HEK293 (cell line): Measurements from ENCODE around the gene CDX2.

Experiments
- MYNN ChIP-seq: fragments of 450-650 bp; formaldehyde crosslinking; IDR thresholded peaks from 2 replicates; pipeline ENCODE4 v1.5.1; 2016; ENCODE audit warnings: missing biosample characterization, missing genetic modification characterization, borderline replicate concordance
- YY1 ChIP-seq: fragments of 450-650 bp; formaldehyde crosslinking; IDR thresholded peaks from 2 replicates; pipeline ENCODE4 v1.5.1; 2018; ENCODE audit warnings: missing biosample characterization, missing genetic modification characterization
- ZBTB8A ChIP-seq: fragments of 450-650 bp; formaldehyde crosslinking; IDR thresholded peaks from 2 replicates; pipeline ENCODE4 v1.5.1; 2016; ENCODE audit warnings: missing biosample characterization, missing genetic modification characterization
- ZNF24 ChIP-seq: fragments of 450-650 bp; formaldehyde crosslinking; IDR thresholded peaks from 2 replicates; pipeline ENCODE4 v1.5.1; 2016; ENCODE audit warnings: missing biosample characterization, missing genetic modification characterization
- ZNF274 ChIP-seq, 2 experiments: fragments of 200-500 bp in 1 of 2; fragments of 450-650 bp in 1 of 2; sonication (Bioruptor generic) in 1 of 2; formaldehyde crosslinking in 1 of 2; IDR thresholded peaks; 2 replicates each; pipeline versions ENCODE4 v1.5.1 to v1.6.1; 2014 to 2016; ENCODE audit warnings: borderline replicate concordance in 1 of 2, inconsistent platforms in 1 of 2, low read length in 1 of 2, missing biosample characterization in 1 of 2, missing genetic modification characterization in 1 of 2
- ZNF629 ChIP-seq: fragments of 450-650 bp; formaldehyde crosslinking; IDR thresholded peaks from 2 replicates; pipeline ENCODE4 v1.5.1; 2017; ENCODE audit warnings: missing biosample characterization, missing genetic modification characterization
- TF ChIP-seq, protein P1 (sequence below): fragments of 450-650 bp; formaldehyde crosslinking; IDR thresholded peaks from 2 replicates; pipeline ENCODE4 v1.5.1; 2016; ENCODE audit warnings: missing biosample characterization, missing genetic modification characterization
- TF ChIP-seq, protein P2 (sequence below): fragments of 450-650 bp; formaldehyde crosslinking; IDR thresholded peaks from 2 replicates; pipeline ENCODE4 v1.5.1; 2016; ENCODE audit warnings: missing biosample characterization, missing genetic modification characterization
- TF ChIP-seq, protein P3 (sequence below): fragments of 450-650 bp; formaldehyde crosslinking; IDR thresholded peaks from 2 replicates; pipeline ENCODE4 v1.5.1; 2016; ENCODE audit warnings: missing biosample characterization, missing genetic modification characterization, low read depth
- TF ChIP-seq, protein P4 (sequence below): fragments of 450-650 bp; formaldehyde crosslinking; IDR thresholded peaks from 2 replicates; pipeline ENCODE4 v1.5.1; 2016; ENCODE audit warnings: missing biosample characterization, missing genetic modification characterization

DNA sequence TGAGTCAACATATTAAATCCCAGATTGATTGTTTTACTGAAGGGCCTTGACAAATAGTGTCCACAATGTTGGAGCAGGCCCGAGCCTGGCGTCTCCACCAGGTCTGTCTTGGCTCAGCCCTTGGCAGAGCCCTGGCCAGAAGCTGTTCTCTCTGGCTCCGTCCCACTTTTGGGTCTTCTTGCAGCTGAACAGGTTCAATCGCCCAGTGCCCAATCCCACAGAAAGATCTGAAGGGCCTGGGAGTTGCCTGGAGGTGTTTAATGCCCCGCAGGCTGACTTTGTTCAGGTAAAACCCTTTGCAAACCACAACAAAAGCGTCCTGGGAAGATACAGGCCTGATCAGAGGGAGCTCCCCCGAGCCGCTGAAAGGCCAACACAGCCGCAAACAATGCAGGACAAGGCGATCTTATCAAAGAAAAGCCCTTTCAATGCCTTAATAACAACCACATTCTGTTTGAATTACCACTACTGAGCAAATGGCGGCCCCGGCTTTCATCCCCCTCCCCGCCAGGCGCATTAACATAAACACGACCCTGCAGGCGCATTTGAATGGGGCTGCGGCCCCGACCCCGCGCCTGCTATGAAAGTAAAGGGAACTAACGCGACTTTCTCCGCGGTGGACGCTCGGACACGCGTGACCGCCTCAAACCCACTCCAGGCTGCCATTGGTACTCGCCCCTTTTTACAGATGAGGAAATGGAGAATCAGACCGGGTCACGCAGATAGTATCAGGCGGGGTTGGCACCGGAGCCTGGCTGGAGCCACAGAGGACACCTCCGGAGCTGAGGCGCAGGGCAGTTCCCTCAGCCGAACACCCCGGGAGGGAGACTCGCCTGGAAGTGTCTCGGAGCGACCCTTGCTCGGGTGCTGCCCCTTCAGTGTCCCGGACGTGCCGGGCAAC, 3.1 kb downstream of the CDX2 start:
- TF ChIP-seq, protein P1, sequence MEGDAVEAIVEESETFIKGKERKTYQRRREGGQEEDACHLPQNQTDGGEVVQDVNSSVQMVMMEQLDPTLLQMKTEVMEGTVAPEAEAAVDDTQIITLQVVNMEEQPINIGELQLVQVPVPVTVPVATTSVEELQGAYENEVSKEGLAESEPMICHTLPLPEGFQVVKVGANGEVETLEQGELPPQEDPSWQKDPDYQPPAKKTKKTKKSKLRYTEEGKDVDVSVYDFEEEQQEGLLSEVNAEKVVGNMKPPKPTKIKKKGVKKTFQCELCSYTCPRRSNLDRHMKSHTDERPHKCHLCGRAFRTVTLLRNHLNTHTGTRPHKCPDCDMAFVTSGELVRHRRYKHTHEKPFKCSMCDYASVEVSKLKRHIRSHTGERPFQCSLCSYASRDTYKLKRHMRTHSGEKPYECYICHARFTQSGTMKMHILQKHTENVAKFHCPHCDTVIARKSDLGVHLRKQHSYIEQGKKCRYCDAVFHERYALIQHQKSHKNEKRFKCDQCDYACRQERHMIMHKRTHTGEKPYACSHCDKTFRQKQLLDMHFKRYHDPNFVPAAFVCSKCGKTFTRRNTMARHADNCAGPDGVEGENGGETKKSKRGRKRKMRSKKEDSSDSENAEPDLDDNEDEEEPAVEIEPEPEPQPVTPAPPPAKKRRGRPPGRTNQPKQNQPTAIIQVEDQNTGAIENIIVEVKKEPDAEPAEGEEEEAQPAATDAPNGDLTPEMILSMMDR (tag by site-specific recombination) = no peak
- TF ChIP-seq YY1 (no peak), ZNF274 (IDR thresholded peaks at IDR 0.05; ENCODE audit: low read length) (no peak), ZNF274 (tag by site-specific recombination; IDR thresholded peaks at IDR 0.05; ENCODE audit: borderline replicate concordance) (no peak), MYNN (no peak), ZNF24 (tag by site-specific recombination) (no peak), ZNF629 (tag by site-specific recombination) (no peak), ZBTB8A (tag by site-specific recombination) (no peak)
- TF ChIP-seq, protein P2, sequence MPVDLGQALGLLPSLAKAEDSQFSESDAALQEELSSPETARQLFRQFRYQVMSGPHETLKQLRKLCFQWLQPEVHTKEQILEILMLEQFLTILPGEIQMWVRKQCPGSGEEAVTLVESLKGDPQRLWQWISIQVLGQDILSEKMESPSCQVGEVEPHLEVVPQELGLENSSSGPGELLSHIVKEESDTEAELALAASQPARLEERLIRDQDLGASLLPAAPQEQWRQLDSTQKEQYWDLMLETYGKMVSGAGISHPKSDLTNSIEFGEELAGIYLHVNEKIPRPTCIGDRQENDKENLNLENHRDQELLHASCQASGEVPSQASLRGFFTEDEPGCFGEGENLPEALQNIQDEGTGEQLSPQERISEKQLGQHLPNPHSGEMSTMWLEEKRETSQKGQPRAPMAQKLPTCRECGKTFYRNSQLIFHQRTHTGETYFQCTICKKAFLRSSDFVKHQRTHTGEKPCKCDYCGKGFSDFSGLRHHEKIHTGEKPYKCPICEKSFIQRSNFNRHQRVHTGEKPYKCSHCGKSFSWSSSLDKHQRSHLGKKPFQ (tag by site-specific recombination) = no peak
- TF ChIP-seq, protein P3, sequence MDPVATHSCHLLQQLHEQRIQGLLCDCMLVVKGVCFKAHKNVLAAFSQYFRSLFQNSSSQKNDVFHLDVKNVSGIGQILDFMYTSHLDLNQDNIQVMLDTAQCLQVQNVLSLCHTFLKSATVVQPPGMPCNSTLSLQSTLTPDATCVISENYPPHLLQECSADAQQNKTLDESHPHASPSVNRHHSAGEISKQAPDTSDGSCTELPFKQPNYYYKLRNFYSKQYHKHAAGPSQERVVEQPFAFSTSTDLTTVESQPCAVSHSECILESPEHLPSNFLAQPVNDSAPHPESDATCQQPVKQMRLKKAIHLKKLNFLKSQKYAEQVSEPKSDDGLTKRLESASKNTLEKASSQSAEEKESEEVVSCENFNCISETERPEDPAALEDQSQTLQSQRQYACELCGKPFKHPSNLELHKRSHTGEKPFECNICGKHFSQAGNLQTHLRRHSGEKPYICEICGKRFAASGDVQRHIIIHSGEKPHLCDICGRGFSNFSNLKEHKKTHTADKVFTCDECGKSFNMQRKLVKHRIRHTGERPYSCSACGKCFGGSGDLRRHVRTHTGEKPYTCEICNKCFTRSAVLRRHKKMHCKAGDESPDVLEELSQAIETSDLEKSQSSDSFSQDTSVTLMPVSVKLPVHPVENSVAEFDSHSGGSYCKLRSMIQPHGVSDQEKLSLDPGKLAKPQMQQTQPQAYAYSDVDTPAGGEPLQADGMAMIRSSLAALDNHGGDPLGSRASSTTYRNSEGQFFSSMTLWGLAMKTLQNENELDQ (tag by site-specific recombination) = no peak
- TF ChIP-seq, protein P4, sequence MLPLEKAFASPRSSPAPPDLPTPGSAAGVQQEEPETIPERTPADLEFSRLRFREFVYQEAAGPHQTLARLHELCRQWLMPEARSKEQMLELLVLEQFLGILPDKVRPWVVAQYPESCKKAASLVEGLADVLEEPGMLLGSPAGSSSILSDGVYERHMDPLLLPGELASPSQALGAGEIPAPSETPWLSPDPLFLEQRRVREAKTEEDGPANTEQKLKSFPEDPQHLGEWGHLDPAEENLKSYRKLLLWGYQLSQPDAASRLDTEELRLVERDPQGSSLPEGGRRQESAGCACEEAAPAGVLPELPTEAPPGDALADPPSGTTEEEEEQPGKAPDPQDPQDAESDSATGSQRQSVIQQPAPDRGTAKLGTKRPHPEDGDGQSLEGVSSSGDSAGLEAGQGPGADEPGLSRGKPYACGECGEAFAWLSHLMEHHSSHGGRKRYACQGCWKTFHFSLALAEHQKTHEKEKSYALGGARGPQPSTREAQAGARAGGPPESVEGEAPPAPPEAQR (tag by site-specific recombination) = no peak
